Dendritic cell treated with granulocyte-macrophage colony-stimulating factor and Interleukin-4, amounts not matched to agents 40 ng/mL and 50 ng/mL, for 4 days (primary cell): Measurements from ENCODE around the gene CDH12.
"Not testable (repeated sequence)": the region's sequence is repeated elsewhere in the genome, so short reads cannot be mapped to it uniquely, and the experiment has no call there.

Source experiments
- H3K27ac Mint-ChIP-seq: one replicate; pipeline ENCODE4 v1.8.0; 2022; ENCODE audit warnings: mild to moderate bottlenecking, mixed read lengths
- H3K27me3 Mint-ChIP-seq: one replicate; pipeline ENCODE4 v1.8.0; 2022; ENCODE audit warnings: mild to moderate bottlenecking, mixed read lengths
- H3K36me3 Mint-ChIP-seq: one replicate; pipeline ENCODE4 v1.8.0; 2022; ENCODE audit warnings: low read depth, mixed read lengths
- H3K4me1 Mint-ChIP-seq: one replicate; pipeline ENCODE4 v1.8.0; 2022; ENCODE audit warnings: low read depth, mixed read lengths
- H3K4me3 Mint-ChIP-seq: one replicate; pipeline ENCODE4 v1.8.0; 2022; ENCODE audit warnings: mild to moderate bottlenecking, moderate library complexity, mixed read lengths
- H3K9me3 Mint-ChIP-seq: one replicate; pipeline ENCODE4 v1.8.0; 2022; ENCODE audit warnings: mixed read lengths
- intact Hi-C: fragments of 100-400 bp; cut with micrococcal nuclease; formaldehyde crosslinking; loops from one replicate; pipeline ENCODE4 v1.15.0; 2022

Gene CDH12

DNA sequence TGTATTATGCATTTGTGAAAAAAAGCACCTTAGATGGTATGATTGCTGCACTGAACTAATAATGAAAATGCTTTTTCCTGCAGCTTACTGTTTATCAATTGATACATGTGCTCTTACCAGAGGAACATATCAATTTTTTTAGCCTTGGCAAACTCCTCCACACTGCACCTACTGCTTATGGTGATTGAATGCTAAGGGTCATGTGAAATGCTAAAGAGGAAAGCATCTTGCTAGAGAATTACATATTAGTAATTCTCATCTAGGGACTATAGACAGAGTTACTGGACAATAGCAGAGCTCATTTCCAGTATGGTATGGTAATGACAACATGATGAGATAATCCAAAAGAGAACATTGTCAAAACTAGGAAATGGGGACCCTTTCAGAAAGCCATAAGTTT is 817.1 kb downstream of the CDH12 start:
- Mint-ChIP-seq H3K27ac (no peak overlapping the region), H3K9me3 (peaks cover 33% of the 10 kb centered on the region), H3K27me3 (no peaks in the 10 kb centered on the region), H3K4me3 (no peak overlapping the region), H3K4me1 (no peaks in the 10 kb centered on the region), H3K36me3 (no peaks in the 10 kb centered on the region)
- intact Hi-C loops = no loop called here

DNA sequence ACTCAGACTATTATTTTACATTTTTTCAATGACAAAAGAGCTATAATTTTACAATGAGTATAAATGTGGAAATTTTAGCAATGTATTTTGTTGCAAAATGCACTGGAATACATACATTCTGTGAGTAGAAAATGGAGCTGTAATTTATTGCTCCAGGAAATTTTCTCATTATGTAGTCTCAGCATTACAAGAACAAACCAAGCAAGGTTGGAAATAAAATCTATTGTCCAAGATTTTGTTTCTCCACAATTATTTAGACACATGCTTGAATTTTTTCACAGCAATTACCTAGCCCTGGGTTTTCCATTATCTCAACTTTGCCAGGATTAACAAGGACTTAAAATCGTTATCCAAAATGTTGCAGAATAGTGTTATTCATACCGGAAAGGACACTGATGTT is 820.1 kb downstream of the CDH12 start:
- Mint-ChIP-seq H3K9me3 (peaks cover 6% of the 10 kb centered on the region), H3K36me3 (no peaks in the 10 kb centered on the region), H3K4me3 (no peak overlapping the region), H3K27ac (no peak overlapping the region), H3K27me3 (no peaks in the 10 kb centered on the region), H3K4me1 (no peaks in the 10 kb centered on the region)
- intact Hi-C loops = no loop called here

DNA sequence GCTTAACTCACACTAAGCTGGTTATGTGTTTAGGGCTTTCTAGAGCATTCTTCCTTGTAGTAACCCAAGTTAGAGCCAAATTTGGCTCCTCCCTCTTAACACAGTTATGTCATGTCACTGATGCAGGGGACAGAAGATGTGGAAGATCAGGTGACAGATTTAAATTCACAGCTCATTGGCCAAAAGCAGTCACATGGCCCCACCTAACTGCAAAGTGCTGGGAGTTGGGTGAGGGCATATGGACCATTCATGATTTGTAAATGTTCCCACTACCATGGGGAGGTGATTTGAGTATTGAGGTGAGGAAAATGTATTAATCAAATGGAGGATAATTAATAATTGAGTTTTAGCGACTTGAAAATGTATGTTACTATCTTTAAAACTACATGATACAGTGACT is 829.4 kb downstream of the CDH12 start:
- Mint-ChIP-seq H3K9me3 (no peaks in the 10 kb centered on the region), H3K27ac (no peak overlapping the region), H3K4me3 (no peak overlapping the region), H3K4me1 (no peaks in the 10 kb centered on the region), H3K27me3 (no peaks in the 10 kb centered on the region), H3K36me3 (no peaks in the 10 kb centered on the region)
- intact Hi-C loops = no loop called here

DNA sequence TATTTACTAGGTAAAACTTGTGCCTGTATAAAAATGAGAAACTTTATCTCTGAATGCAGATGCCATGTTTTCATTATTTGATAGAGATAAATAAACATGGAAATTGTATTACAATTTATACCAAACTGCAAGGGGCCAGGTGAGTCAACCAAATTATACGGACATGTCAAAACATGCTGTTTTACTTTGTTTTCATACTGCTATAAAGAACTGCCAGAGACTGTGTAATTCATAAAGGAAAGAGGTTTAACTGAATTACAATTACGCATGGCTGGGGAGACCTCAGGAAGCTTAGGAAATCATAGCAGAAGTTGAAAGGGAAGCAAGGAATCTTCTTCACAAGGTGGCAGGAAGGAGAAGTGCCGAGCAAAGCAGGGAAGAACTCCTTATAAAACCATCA is 840.3 kb downstream of the CDH12 start:
- intact Hi-C loops, H3K4me3 Mint-ChIP-seq, H3K27me3 Mint-ChIP-seq, H3K36me3 Mint-ChIP-seq, H3K9me3 Mint-ChIP-seq, H3K4me1 Mint-ChIP-seq, H3K27ac Mint-ChIP-seq: not testable (repeated sequence)

DNA sequence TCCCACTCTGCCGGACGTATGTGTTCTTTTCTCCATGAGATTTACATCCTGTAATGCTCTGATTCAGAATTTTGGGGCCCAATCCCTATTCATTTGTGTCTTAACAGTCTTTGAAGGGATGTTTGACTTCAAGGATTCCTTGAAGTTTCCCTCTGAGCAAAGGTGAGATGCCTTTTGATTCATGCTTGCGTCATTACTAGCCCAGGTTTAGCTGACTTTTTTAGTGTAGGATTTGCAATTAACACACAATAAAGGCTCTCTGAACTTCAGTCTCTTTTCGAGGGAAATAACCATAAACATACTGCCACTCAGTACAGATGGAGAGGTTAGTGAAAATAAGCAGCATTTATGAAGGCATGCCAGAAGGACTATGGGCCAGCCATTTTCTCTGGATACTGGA is 842.3 kb downstream of the CDH12 start:
- intact Hi-C loops, H3K4me1 Mint-ChIP-seq, H3K9me3 Mint-ChIP-seq, H3K36me3 Mint-ChIP-seq, H3K4me3 Mint-ChIP-seq, H3K27ac Mint-ChIP-seq, H3K27me3 Mint-ChIP-seq: not testable (repeated sequence)

DNA sequence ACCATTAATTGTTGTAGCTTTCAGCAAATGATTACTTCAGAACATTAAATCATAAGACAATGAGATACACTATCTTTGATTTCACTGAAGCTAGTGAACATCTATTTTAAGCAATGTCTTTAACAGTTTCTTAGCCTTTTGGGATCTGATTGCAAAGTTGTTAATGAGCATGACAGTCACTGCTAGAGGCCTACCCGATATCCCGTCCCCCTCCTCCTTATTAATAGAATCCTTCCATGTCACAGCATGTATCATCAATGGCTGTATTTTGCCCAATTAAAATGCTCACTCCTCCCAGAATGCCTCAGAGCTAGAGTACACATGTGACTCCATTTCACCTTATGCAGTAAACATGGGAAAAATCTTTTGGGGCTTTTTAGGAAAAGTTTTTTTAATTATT is 852.0 kb downstream of the CDH12 start:
- H3K9me3 Mint-ChIP-seq, H3K27me3 Mint-ChIP-seq, intact Hi-C loops, H3K4me1 Mint-ChIP-seq, H3K36me3 Mint-ChIP-seq, H3K27ac Mint-ChIP-seq, H3K4me3 Mint-ChIP-seq: not testable (repeated sequence)

DNA sequence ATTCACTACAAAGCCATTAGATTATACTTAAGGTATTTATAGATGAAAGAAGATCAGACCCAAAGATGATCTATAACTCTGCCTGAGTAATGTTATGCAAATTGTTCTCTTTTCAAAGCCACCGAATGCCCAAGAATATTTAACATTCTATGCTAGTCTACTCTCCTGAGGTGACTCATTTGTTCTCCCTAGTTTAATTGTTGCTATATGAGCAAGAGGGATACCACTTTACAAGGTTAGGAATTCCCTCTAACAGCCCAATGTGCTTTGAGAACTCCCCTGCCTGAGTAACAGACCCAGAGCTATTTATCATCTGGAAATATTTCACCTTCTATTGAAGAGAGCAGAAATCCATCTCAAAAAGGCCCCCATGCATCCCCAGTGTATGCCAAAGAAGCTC is 867.3 kb downstream of the CDH12 start:
- H3K36me3 Mint-ChIP-seq, H3K4me3 Mint-ChIP-seq, H3K9me3 Mint-ChIP-seq, intact Hi-C loops, H3K27ac Mint-ChIP-seq, H3K4me1 Mint-ChIP-seq, H3K27me3 Mint-ChIP-seq: not testable (repeated sequence)

DNA sequence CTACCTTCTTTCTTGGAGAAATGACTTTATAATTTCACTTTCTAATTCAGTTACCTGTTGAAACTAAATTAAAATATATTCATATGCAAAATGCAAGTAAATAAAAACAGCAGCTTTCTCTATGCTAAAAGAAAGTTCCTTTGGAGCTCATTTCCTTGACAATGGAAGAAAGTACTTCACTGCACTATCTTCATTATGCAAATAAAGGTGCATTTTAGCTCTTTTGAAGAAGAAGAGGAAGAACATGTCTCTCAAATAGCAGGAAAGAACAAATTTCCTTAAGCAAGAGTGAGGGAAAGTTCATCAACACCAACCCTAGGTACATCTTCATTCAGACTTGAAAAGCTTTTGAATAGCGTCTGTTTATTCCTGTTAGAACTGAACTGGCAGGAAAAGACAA is 901.6 kb downstream of the CDH12 start:
- H3K27me3 Mint-ChIP-seq, intact Hi-C loops, H3K27ac Mint-ChIP-seq, H3K9me3 Mint-ChIP-seq, H3K4me1 Mint-ChIP-seq, H3K36me3 Mint-ChIP-seq, H3K4me3 Mint-ChIP-seq: not testable (repeated sequence)

DNA sequence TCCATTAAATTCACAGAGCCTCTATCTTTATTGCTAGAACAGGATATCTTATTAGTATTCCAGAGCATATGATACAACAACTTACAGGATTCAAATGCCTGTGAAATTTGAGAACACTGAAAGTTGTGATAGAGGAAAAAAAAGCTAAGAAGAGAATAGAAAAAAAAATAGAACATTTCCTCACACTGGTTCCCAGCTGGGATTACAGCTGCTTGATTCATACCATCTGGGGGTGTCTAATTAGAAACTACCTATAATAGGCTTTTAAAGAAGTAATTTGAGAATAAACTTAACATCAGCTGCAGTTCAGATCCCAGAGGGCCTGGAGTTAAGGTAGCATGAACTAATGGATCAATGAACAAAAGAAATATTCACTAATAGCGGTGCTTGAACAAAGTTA is 922.0 kb downstream of the CDH12 start:
- Mint-ChIP-seq H3K27me3 (no peaks in the 10 kb centered on the region), H3K4me1 (no peaks in the 10 kb centered on the region), H3K9me3 (peaks cover 13% of the 10 kb centered on the region), H3K4me3 (no peak overlapping the region), H3K27ac (no peak overlapping the region), H3K36me3 (no peaks in the 10 kb centered on the region)
- intact Hi-C loops = no loop called here

DNA sequence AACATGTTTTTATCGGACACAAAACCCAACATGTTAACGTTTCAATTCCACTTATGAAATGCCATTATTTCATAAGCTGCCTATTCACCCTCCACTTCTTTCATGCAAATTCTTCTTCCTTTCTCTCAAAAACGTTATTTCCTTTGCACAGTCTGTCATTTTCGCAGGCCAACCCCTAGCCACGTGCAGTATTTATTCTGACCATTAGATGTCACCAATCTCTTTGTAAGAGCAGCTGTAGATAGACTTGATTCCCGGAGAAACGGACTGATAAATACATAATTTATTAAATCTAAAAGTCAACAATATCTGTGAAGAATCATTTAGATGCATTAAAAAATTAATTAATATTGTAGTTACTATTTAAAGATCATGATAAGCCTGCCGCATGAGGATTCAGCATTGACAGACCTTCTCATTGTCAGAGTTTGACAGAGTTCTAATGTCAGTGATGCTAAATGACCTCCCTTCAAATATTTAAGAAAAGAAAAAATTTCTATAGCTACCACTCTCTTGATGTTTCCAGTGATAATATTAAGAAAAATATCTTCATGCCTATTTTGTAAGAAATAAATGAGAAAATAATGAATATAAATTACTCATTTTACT is 933.6 kb downstream of the CDH12 start:
- Mint-ChIP-seq H3K4me3 (no peak overlapping the region), H3K27ac (no peak overlapping the region), H3K27me3 (no peaks in the 10 kb centered on the region), H3K9me3 (no peaks in the 10 kb centered on the region), H3K4me1 (no peaks in the 10 kb centered on the region), H3K36me3 (no peaks in the 10 kb centered on the region)
- intact Hi-C loops = no loop called here

DNA sequence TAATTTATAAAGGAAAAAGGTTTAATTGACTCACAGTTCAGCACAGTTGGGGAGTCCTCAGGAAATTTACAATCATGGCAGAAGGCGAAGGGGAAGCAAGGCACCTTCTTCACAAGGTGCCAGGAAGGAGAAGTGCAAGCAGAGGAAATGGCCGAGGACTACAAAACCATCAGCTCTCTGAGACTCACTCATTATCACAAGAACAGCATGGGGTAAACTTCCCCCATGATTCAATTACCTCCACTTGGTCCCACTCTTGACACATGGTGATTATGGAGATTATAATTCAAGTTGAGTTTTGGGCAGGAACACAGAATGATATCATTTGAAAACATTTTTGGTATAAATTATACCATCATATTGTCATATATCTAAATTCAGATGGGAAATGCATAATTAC is 934.7 kb downstream of the CDH12 start:
- no peak overlapping the region for H3K4me3 Mint-ChIP-seq
- intact Hi-C loops = no loop called here
- H3K9me3 Mint-ChIP-seq = no peaks in the 10 kb centered on the region
- H3K27ac Mint-ChIP-seq = no peak overlapping the region
- H3K36me3 Mint-ChIP-seq = no peaks in the 10 kb centered on the region
- H3K4me1 Mint-ChIP-seq = no peaks in the 10 kb centered on the region
- no peaks in the 10 kb centered on the region for H3K27me3 Mint-ChIP-seq

DNA sequence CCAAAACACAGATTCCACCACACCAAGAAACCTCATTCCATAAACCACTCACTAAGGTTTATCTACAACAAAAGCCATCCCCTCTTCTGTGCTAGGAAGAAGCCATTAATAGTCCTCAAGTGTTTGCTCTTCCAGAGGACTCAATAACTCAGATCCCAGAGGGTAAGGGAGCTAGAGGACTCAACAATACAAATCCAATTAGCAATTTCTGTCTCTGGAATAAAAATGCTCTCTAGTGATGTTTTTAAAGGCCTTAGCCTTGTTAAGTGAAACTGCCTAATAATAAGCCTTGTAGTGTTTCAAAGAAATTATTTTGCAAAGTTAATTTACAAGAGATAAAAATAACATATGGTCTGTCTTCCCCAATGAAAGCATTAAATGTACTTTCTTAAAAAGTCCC is 942.4 kb downstream of the CDH12 start:
- Mint-ChIP-seq H3K9me3 (no peaks in the 10 kb centered on the region), H3K4me1 (no peaks in the 10 kb centered on the region), H3K36me3 (no peaks in the 10 kb centered on the region), H3K4me3 (no peak overlapping the region), H3K27ac (no peak overlapping the region), H3K27me3 (no peaks in the 10 kb centered on the region)
- intact Hi-C loops = no loop called here

DNA sequence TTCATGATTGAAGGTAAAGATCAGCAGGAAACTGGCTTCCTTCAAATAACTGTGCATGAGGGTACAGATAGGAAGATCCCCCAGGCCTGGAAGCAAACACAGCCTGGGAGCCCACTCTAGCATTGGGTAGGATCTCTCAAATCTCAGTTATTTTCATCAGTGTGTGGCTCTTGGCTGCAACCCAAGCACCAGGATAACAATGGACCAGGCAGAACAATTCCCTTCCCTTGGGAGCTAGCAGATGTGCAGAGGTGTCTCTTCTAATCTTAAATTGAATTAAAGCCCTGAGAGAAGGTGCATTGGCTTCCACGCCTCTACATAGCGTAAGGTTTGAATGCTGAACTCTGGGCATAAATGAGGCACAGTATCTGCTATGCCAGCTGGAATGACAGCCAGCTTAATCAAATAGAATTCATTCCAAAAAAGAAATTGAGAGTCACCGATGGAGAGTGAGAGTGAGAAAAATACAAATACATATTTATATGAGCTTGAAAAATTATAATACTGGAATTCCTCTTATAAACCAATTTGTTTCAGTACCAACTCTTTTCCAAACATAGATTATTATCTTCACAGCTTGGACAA is 957.3 kb downstream of the CDH12 start:
- no peaks in the 10 kb centered on the region for H3K36me3 Mint-ChIP-seq
- intact Hi-C loops = no loop called here
- no peaks in the 10 kb centered on the region for H3K4me1 Mint-ChIP-seq
- H3K9me3 Mint-ChIP-seq = no peaks in the 10 kb centered on the region
- no peak overlapping the region for H3K4me3 Mint-ChIP-seq
- no peaks in the 10 kb centered on the region for H3K27me3 Mint-ChIP-seq
- H3K27ac Mint-ChIP-seq = no peak overlapping the region

DNA sequence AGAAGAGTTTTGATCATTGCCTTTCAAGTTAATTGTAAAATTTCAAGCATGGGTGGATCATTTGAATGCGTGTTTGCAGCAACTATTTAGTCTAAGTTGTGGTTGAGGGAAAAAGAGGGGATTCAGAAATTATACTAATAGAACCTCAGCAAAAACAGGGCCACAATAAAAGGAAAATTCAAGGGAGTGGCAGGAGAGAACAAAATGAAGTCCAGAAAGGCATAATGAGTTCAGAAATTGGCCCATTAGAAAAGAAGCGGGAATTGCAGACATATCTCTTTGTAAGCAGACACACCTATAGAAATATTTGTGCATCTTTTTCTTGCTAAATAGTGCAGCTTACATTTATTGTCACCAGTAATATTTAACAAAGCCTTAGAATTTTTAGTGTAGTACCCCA is 960.0 kb downstream of the CDH12 start:
- H3K4me1 Mint-ChIP-seq = no peaks in the 10 kb centered on the region
- intact Hi-C loops = no loop called here
- no peak overlapping the region for H3K4me3 Mint-ChIP-seq
- no peaks in the 10 kb centered on the region for H3K36me3 Mint-ChIP-seq
- no peaks in the 10 kb centered on the region for H3K9me3 Mint-ChIP-seq
- H3K27ac Mint-ChIP-seq = no peak overlapping the region
- H3K27me3 Mint-ChIP-seq = no peaks in the 10 kb centered on the region

DNA sequence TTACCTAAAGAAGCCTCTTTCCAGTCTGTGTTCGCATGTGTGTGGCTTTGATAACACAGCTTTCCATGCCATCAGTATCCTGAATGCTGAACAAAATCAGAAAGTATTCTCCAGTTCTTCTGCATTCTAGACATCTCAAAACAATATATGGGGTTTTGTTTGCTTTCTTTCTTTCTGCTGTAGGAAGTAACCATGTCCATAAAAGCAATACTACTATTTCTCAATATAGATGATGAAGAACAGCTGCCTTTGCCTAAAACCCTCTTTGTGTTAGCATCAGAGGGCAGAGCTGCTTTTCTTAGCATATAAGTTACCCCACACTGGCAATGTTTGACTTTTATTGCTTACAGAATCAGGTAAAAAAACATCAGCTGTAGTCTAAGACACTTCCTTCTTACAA is 963.6 kb downstream of the CDH12 start:
- intact Hi-C loops = no loop called here
- Mint-ChIP-seq H3K27me3 (no peaks in the 10 kb centered on the region), H3K4me1 (no peaks in the 10 kb centered on the region), H3K9me3 (no peaks in the 10 kb centered on the region), H3K4me3 (no peak overlapping the region), H3K36me3 (no peaks in the 10 kb centered on the region), H3K27ac (no peak overlapping the region)
